GM19467 (cell line): ENCODE results near the gene PDS5A.
"Not testable (repeated sequence)": the region's sequence is repeated elsewhere in the genome, so short reads cannot be mapped to it uniquely, and the experiment has no call there.

Experiments
- ATAC-seq: cut with Tn5 transposase; IDR thresholded peaks from one replicate; pipeline ENCODE4 v1.9.1; 2021; ENCODE audit warnings: mild to moderate bottlenecking, moderate library complexity; ENCODE audit not compliant: unreplicated experiment

PDS5A gene

GRCh38 chr4:39908284-39908683, 69.4 kb downstream of the PDS5A start:
- no peak for ATAC-seq

GRCh38 chr4:39905656-39906055, 72.1 kb downstream of the PDS5A start:
- no peak for ATAC-seq

- not testable (repeated sequence) for ATAC-seq
These were observed 72.7 kb downstream of the PDS5A start for GRCh38 chr4:39905019-39905418.

GRCh38 chr4:39900966-39901365, 76.7 kb downstream of the PDS5A start:
- no peak for ATAC-seq

GRCh38 chr4:39899291-39899690, 78.4 kb downstream of the PDS5A start:
- ATAC-seq: no peak

GRCh38 chr4:39898015-39898414, 79.7 kb downstream of the PDS5A start:
- ATAC-seq: no peak

GRCh38 chr4:39893693-39894072, 84.0 kb downstream of the PDS5A start:
- no peak for ATAC-seq

GRCh38 chr4:39892988-39893692, 84.6 kb downstream of the PDS5A start:
- no peak for ATAC-seq

GRCh38 chr4:39889226-39889625, 88.5 kb downstream of the PDS5A start:
- ATAC-seq: no peak

- no peak for ATAC-seq
These were observed 89.2 kb downstream of the PDS5A start for GRCh38 chr4:39888541-39888940.

- ATAC-seq: no peak
These were observed 94.1 kb downstream of the PDS5A start for GRCh38 chr4:39883646-39884045.

GRCh38 chr4:39881789-39882188, 95.9 kb downstream of the PDS5A start:
- no peak for ATAC-seq

GRCh38 chr4:39877971-39878370, 99.7 kb downstream of the PDS5A start:
- ATAC-seq: no peak

- ATAC-seq: no peak
These were observed 103.9 kb downstream of the PDS5A start for GRCh38 chr4:39873823-39874222.

GRCh38 chr4:39865280-39865679, 112.4 kb downstream of the PDS5A start:
- ATAC-seq: no peak

GRCh38 chr4:39864391-39864790, 113.3 kb downstream of the PDS5A start:
- no peak for ATAC-seq

GRCh38 chr4:39860804-39861203, 116.9 kb downstream of the PDS5A start:
- no peak for ATAC-seq

- ATAC-seq: no peak
These were observed 121.7 kb downstream of the PDS5A start for GRCh38 chr4:39855909-39856512.

GRCh38 chr4:39852636-39853035, 125.1 kb downstream of the PDS5A start:
- ATAC-seq: no peak

- no peak for ATAC-seq
These were observed 127.0 kb downstream of the PDS5A start for GRCh38 chr4:39850727-39851126.

- no peak for ATAC-seq
These were observed 131.0 kb downstream of the PDS5A start for GRCh38 chr4:39846705-39847104.

- ATAC-seq: no peak
These were observed 131.6 kb downstream of the PDS5A start for GRCh38 chr4:39846120-39846519.

- no peak for ATAC-seq
These were observed 135.8 kb downstream of the PDS5A start for GRCh38 chr4:39841894-39842293.
